Stimulated activated CD8-positive, alpha-beta memory T cell treated with anti-CD3 and anti-CD28 coated beads, Interleukin-2, amount 100 ng/mL, for 1 hour (primary cell): Measurements from ENCODE around the gene STAG1.
"Not testable (repeated sequence)": the region's sequence is repeated elsewhere in the genome, so short reads cannot be mapped to it uniquely, and the experiment has no call there.

Experiments
- DNase-seq, 2 donors: peaks; one replicate each; pipeline ENCODE4 v3.0.0-alpha.2; 2020; ENCODE audit warnings: low read depth in 2 of 2

STAG1 gene

GRCh38 chr3:136409549-136409948 lies 342.6 kb downstream of the STAG1 start:
- no peak for DNase-seq

GRCh38 chr3:136404056-136404455 lies 348.1 kb downstream of the STAG1 start:
- no peak for DNase-seq

- no peak for DNase-seq
These were observed 355.3 kb downstream of the STAG1 start for GRCh38 chr3:136396916-136397315.

- no peak for DNase-seq
These were observed 361.6 kb downstream of the STAG1 start for GRCh38 chr3:136390574-136390973.

- DNase-seq, result no peak
These were observed 365.1 kb downstream of the STAG1 start for GRCh38 chr3:136387031-136387430.

GRCh38 chr3:136385457-136385856 lies 366.7 kb downstream of the STAG1 start:
- DNase-seq, result no peak

GRCh38 chr3:136381051-136381450 lies 371.1 kb downstream of the STAG1 start:
- no peak for DNase-seq

GRCh38 chr3:136380530-136380929 lies 371.6 kb downstream of the STAG1 start:
- DNase-seq, result no peak

GRCh38 chr3:136378011-136378410 lies 374.2 kb downstream of the STAG1 start:
- no peak for DNase-seq

GRCh38 chr3:136377508-136377907 lies 374.7 kb downstream of the STAG1 start:
- no peak for DNase-seq

- not testable (repeated sequence) for DNase-seq
These were observed 376.4 kb downstream of the STAG1 start for GRCh38 chr3:136375800-136376199.

GRCh38 chr3:136366289-136366688 lies 385.9 kb downstream of the STAG1 start:
- no peak for DNase-seq

- DNase-seq, result no peak
These were observed 398.7 kb downstream of the STAG1 start for GRCh38 chr3:136353461-136353860.

- no peak for DNase-seq
These were observed 400.3 kb downstream of the STAG1 start for GRCh38 chr3:136351905-136352304.

GRCh38 chr3:136351351-136351750 lies 400.8 kb downstream of the STAG1 start:
- no peak for DNase-seq

GRCh38 chr3:136350557-136350956 lies 401.6 kb downstream of the STAG1 start:
- no peak for DNase-seq

GRCh38 chr3:136350132-136350531 lies 402.0 kb downstream of the STAG1 start:
- DNase-seq, result no peak

GRCh38 chr3:136346486-136346885 lies 405.7 kb downstream of the STAG1 start:
- DNase-seq, result no peak

- DNase-seq, result no peak
These were observed 408.2 kb downstream of the STAG1 start for GRCh38 chr3:136343873-136344555.

GRCh38 chr3:136343446-136343845 lies 408.7 kb downstream of the STAG1 start:
- no peak for DNase-seq

GRCh38 chr3:136336329-136337100 lies 415.7 kb downstream of the STAG1 start:
- no peak for DNase-seq

- not testable (repeated sequence) for DNase-seq
These were observed 417.5 kb downstream of the STAG1 start for GRCh38 chr3:136334726-136335125.

GRCh38 chr3:136334209-136334608 lies 418.0 kb downstream of the STAG1 start:
- no peak for DNase-seq
